ENCODE measurements around the gene PLXNC1.

GRCh38 chr12:94208622-94208966, 60.2 kb downstream of the PLXNC1 start:
- TF ChIP-seq CTCF (tag by site-specific recombination; IDR thresholded peaks at IDR 0.05): no peak
- TF ChIP-seq ZNF416 (tag by site-specific recombination; IDR thresholded peaks at IDR 0.05): no peak
- TF ChIP-seq ZNF585B (tag by site-specific recombination; IDR thresholded peaks at IDR 0.05): no peak
- TF ChIP-seq PBX3 (CRISPR knock-in tag; IDR thresholded peaks at IDR 0.05): no peak
- TF ChIP-seq REST (tag by site-specific recombination; IDR thresholded peaks at IDR 0.05): no peak
- no peak for TF ChIP-seq ZNF248 (tag by site-specific recombination; IDR thresholded peaks at IDR 0.05)
- no peak for TF ChIP-seq ZNF274 (IDR thresholded peaks at IDR 0.05; ENCODE audit: low read length)
- no peak for TF ChIP-seq ZNF274 (tag by site-specific recombination; IDR thresholded peaks at IDR 0.05; ENCODE audit: borderline replicate concordance)
- TF ChIP-seq PATZ1 (tag by site-specific recombination; IDR thresholded peaks at IDR 0.05): no peak
- no peak for TF ChIP-seq KLF10 (tag by site-specific recombination; IDR thresholded peaks at IDR 0.05)
- TF ChIP-seq SETDB1 (IDR thresholded peaks at IDR 0.05; ENCODE audit: insufficient read length, low read length): no peak
- TF ChIP-seq ZNF785 (tag by site-specific recombination; IDR thresholded peaks at IDR 0.05): no peak

Measured in HEK293 (cell line).